ENCODE measurements around the gene SDF2. TPM values are rescaled to one million over a fixed set of nuclear protein-coding genes. Genes with fewer than 3 reads are reported as not detected.

SDF2 gene
- total RNA-seq, 1 donor from 2014 or later = 63.9 TPM

DNA sequence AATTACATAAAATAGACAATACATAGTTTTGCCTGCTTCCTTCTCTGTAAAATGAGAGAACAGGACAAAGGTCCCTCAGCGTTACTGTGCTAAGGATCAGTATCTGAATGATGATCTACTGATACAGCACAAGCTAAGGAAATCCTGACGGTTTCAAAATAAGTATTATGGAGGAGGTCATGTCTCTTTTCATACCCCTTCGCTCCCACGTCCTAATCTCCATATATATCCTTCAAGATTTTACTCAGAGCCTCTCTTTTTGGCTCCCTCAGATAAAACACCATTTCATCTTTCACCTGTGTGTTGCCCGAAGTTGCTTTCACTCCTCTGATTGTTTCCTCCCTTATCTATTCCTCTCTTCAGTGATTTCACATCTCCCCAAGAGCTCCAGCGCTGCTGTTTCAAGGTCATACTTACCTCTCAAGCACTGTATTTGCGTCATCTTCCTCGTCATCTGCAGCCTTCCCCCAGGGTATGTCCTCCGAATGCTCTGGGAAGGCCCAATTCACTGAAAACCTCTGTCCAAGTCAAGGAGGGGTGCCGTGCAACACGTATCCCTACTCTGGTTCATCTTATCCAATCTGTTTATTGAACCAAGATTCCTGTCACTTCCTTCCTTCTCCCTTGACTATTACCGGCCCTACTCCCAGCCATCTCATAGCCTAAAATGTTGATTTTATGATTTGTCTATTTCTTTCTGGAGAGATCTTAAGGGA, 15.5 kb downstream of the SDF2 start:
- no peaks in the 10 kb centered on the region for H3K27me3 Mint-ChIP-seq
- H3K4me1 Mint-ChIP-seq (ENCODE audit: unreplicated experiment) = peaks cover 22% of the 10 kb centered on the region
- peak overlapping the region; percentile 96 for H3K27ac Mint-ChIP-seq
- DNase-seq (ENCODE audit: extremely low spot score, unreplicated experiment) = no peak
- TF ChIP-seq, protein P1, sequence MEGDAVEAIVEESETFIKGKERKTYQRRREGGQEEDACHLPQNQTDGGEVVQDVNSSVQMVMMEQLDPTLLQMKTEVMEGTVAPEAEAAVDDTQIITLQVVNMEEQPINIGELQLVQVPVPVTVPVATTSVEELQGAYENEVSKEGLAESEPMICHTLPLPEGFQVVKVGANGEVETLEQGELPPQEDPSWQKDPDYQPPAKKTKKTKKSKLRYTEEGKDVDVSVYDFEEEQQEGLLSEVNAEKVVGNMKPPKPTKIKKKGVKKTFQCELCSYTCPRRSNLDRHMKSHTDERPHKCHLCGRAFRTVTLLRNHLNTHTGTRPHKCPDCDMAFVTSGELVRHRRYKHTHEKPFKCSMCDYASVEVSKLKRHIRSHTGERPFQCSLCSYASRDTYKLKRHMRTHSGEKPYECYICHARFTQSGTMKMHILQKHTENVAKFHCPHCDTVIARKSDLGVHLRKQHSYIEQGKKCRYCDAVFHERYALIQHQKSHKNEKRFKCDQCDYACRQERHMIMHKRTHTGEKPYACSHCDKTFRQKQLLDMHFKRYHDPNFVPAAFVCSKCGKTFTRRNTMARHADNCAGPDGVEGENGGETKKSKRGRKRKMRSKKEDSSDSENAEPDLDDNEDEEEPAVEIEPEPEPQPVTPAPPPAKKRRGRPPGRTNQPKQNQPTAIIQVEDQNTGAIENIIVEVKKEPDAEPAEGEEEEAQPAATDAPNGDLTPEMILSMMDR (conservative IDR thresholded peaks at IDR 0.05) = no peak
- H3K36me3 Mint-ChIP-seq = peaks cover 14% of the 10 kb centered on the region
- peak overlapping the region; percentile 92 for H3K4me3 Mint-ChIP-seq
- no peaks in the 10 kb centered on the region for H3K9me3 Mint-ChIP-seq

DNA sequence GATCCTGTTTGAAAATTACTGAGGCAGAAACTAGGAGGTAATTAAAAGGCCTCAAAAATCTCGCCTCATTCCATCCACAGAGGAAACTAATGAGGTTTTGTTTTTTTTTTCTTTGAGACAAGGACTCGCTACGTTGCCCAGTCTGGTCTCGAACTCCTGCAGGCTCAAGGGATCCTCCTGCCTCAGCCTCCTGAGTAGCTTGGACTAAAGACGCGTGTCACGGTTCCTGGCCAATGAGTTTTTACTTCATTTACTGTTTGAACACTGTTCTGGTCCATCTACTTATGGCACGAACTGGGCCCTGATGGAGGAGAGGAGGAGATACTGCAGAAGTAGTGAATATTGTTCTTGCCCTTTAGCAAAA, 16.1 kb downstream of the SDF2 start:
- Mint-ChIP-seq H3K4me1 (ENCODE audit: unreplicated experiment) (peaks cover 22% of the 10 kb centered on the region), H3K4me3 (peak overlapping the region; percentile 92), H3K27me3 (no peaks in the 10 kb centered on the region), H3K9me3 (no peaks in the 10 kb centered on the region), H3K36me3 (peaks cover 15% of the 10 kb centered on the region), H3K27ac (peak overlapping the region; percentile 96)
- TF ChIP-seq, protein P1 (conservative IDR thresholded peaks at IDR 0.05) = no peak
- no peak for DNase-seq (ENCODE audit: extremely low spot score, unreplicated experiment)

DNA sequence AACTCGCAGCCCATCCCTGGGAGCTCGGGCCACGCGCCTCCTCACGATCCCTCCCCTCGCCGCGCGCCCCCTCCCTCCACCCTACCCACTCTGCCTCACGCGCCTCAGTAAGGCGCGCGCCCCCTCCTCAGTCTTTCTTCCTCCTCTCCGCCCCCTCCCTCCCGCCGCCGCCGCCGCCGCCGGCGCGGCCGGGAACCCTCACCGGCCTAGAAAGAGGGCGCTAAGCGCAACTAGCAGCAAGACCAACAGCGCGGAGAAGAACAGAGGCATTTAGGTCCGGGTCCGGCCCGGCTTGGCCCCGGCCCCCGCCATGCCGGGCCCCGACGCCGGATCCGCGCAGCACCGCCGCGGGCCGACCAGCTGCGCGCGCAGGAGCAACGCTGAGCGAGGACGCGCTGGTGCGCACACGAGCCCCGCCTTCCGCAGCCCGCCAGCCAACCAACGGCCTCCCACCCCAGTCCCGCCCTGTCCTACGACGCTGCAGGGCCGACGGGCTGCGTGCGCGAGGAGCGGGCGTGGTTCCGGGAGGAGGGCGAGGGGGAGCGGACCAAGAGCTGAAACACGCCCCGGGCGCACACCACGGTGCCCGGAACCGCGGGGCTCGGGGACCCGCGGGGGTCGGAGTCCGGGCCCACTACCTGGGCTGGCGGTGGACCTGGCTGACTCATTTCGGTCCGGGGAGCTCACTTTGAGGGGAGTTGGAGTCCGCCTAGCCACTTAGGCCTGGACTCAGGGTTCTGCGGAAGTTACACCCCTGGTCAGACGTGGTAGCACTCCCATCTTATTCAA, 16.7 kb downstream of the SDF2 start, which contains the start of gene BLTP2:
BLTP2 (minus strand) TSS at position 372 of the 789 bp plus-strand sequence; CDS start at position 270, 102 bp downstream.
- Mint-ChIP-seq H3K36me3 (peaks cover 19% of the 10 kb centered on the region), H3K27ac (peak within 1 kb of the TSS; percentile 96), H3K9me3 (no peaks in the 10 kb centered on the region), H3K4me1 (ENCODE audit: unreplicated experiment) (peaks cover 22% of the 10 kb centered on the region), H3K4me3 (peak within 1 kb of the TSS; percentile 92), H3K27me3 (no peaks in the 10 kb centered on the region)
- TF ChIP-seq, protein P1 (conservative IDR thresholded peaks at IDR 0.05) = peak; percentile 32
- peak; percentile 93 for DNase-seq (ENCODE audit: extremely low spot score, unreplicated experiment)

DNA sequence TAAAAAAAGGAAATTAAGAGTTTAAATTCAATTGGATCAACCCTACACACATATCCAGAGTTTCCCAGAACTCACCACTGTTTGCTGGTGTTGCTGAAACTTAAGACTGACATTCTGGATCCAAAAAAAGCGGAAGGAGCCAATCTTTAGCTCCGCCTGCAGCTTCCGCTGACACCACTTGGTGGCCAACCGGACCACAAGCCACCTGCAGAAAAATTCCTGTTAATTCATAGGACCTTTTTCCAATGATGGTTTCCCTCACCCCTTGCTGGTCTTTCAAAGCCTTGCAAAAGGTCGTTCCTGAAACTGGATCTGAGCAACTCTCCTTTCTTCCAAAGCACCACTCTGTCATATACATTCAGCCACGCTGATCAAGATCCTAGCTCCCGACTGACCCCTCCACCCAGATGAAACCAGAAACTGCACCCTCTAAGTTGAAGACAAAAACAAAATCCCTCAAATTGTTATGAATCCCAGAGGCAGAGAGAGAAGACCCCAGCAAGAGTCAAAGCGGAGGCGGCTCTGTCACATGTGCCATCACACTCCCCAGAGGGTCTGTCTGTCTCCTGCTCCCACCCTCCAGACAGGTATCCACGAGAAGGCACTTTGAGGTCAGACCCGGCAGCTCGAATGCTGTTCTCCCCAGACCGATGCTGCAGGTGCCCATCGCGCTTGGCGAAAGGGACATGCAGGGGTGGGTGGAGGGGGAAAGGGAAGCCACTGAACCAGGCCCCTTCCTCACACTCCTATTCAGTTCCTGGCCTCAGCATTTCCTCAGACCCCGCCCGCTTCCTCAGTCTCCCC, 17.5 kb downstream of the SDF2 start:
- TF ChIP-seq, protein P1 (conservative IDR thresholded peaks at IDR 0.05) = peak; percentile 78
- peaks cover 22% of the 10 kb centered on the region for H3K4me1 Mint-ChIP-seq (ENCODE audit: unreplicated experiment)
- H3K36me3 Mint-ChIP-seq = peaks cover 25% of the 10 kb centered on the region
- no peak for DNase-seq (ENCODE audit: extremely low spot score, unreplicated experiment)
- peak overlapping the region; percentile 91 for H3K27ac Mint-ChIP-seq
- no peaks in the 10 kb centered on the region for H3K27me3 Mint-ChIP-seq
- H3K9me3 Mint-ChIP-seq = no peaks in the 10 kb centered on the region
- peak overlapping the region; percentile 92 for H3K4me3 Mint-ChIP-seq

DNA sequence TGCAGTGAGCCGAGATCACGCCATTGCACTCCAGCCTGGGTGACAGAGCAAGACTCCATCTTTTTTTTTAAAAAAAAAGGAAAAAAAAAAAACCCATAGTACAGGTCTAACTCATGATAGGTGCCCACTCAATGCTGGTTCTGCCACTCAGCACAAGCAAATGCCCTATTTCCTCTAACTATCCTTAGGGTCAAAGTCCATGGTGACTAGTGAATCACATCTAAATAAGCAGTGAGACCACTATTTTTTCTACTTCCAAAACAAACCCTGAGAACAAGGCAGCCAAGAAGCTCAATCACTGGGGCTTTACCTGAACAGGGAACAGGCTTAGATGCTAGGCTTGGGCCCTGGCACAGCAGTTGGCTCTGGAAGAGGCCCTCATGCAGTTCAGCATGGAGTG, 20.1 kb downstream of the SDF2 start:
- Mint-ChIP-seq H3K4me1 (ENCODE audit: unreplicated experiment) (peaks cover 17% of the 10 kb centered on the region), H3K9me3 (no peaks in the 10 kb centered on the region), H3K27me3 (no peaks in the 10 kb centered on the region), H3K27ac (no peak overlapping the region), H3K36me3 (peaks cover 42% of the 10 kb centered on the region), H3K4me3 (no peak overlapping the region)
- DNase-seq (ENCODE audit: extremely low spot score, unreplicated experiment) = no peak
- TF ChIP-seq, protein P1 (conservative IDR thresholded peaks at IDR 0.05) = no peak
